IMR-90 (cell line): ENCODE results near the gene PLAGL1.

Experiments used
- MAZ ChIP-seq: IDR thresholded peaks from 2 replicates; pipeline ENCODE4 v1.6.1; 2012; ENCODE audit warnings: low read depth, mild to moderate bottlenecking, low read length, improper control_type of control experiment, moderate library complexity, borderline replicate concordance
- POLR2A ChIP-seq: IDR thresholded peaks from 2 replicates; pipeline ENCODE4 v1.6.1; 2012; ENCODE audit warnings: mild to moderate bottlenecking, low read depth, low read length
- TF ChIP-seq, protein P1 (sequence below): conservative IDR thresholded peaks from 2 replicates; pipeline ENCODE4 v1.5.1; 2012; ENCODE audit warnings: mild to moderate bottlenecking, low read depth, low read length, improper control_type of control experiment
- TF ChIP-seq, protein P2 (sequence below): fragments of 150-350 bp; IDR thresholded peaks from 2 replicates; pipeline ENCODE4 v1.6.1; 2017; ENCODE audit warnings: mild to moderate bottlenecking, antibody characterized with exemption, low read length, low read depth

DNA sequence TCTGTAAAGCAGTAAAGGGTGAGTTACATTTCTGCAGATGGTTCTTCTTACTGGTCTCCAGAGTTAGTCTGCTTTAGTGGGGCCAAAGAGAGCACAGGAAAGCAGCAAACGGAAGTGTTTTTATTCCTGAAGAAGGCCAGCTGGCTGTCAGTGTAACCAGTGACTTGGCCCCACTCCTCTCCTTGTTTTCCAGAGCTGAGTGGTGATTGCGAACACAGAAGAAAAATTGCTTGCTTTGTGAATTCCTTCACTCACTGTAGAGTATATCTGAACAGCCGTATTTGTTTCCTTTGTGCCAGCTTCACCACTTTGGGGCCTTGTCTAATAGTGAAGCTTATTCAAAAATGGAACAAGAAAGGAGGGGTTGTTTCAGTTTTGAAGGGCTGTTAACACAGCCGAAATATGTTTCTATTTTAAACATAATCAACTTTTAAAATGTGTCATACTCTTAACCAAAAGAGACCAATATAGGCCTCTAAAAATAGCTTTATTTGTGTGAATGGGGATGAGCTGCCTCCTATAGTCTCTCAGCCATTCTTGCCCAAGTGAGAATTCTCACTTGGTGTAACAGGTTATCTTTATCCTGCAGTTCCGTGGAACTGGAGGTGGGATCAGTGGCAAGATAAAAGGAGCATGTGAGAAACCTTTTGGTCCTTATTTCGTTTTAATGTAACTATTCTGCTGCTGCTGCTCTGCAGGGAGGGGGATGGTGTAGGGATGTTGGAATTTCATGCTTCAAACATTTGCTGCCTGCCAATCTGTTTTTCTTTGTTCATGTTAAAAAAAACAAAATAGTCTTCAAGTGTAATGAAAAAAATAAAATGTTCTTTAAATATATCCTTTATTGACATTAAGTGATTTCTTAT is 105.9 kb downstream of the PLAGL1 start:
- TF ChIP-seq, protein P1, sequence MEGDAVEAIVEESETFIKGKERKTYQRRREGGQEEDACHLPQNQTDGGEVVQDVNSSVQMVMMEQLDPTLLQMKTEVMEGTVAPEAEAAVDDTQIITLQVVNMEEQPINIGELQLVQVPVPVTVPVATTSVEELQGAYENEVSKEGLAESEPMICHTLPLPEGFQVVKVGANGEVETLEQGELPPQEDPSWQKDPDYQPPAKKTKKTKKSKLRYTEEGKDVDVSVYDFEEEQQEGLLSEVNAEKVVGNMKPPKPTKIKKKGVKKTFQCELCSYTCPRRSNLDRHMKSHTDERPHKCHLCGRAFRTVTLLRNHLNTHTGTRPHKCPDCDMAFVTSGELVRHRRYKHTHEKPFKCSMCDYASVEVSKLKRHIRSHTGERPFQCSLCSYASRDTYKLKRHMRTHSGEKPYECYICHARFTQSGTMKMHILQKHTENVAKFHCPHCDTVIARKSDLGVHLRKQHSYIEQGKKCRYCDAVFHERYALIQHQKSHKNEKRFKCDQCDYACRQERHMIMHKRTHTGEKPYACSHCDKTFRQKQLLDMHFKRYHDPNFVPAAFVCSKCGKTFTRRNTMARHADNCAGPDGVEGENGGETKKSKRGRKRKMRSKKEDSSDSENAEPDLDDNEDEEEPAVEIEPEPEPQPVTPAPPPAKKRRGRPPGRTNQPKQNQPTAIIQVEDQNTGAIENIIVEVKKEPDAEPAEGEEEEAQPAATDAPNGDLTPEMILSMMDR = no peak
- TF ChIP-seq, protein P2, sequence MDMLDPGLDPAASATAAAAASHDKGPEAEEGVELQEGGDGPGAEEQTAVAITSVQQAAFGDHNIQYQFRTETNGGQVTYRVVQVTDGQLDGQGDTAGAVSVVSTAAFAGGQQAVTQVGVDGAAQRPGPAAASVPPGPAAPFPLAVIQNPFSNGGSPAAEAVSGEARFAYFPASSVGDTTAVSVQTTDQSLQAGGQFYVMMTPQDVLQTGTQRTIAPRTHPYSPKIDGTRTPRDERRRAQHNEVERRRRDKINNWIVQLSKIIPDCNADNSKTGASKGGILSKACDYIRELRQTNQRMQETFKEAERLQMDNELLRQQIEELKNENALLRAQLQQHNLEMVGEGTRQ = no peak
- TF ChIP-seq MAZ = no peak
- no peak for TF ChIP-seq POLR2A
